SK-N-SH (cell line): Measurements from ENCODE around the gene PANK4. TPM values are rescaled to one million over a fixed set of nuclear protein-coding genes. Genes with fewer than 3 reads are reported as not detected.
"Not testable (repeated sequence)": the region's sequence is repeated elsewhere in the genome, so short reads cannot be mapped to it uniquely, and the experiment has no call there.

Experiments
- CTCF ChIA-PET: fragments of 300-600, 350-600 bp; formaldehyde crosslinking; extraction: SDS; loops from one replicate; lab custom pipeline; 2021; lab: Yijun Ruan, JAX
- POLR2A ChIA-PET: fragments of 350-600 bp; sonication (Branson Sonifier 250); formaldehyde crosslinking; extraction: SDS; loops from one replicate; lab custom pipeline; 2020; ENCODE audit warnings: antibody characterized with exemption, inconsistent platforms; lab: Yijun Ruan, JAX
- DNase-seq: peaks from one replicate; pipeline ENCODE4 v3.0.0; 2012
- H2AFZ ChIP-seq: fragments of 200-600 bp; sonication (generic); 2 replicates; pipeline ENCODE4 v1.8.1; 2016; ENCODE audit warnings: antibody characterized with exemption, mild to moderate bottlenecking, low read depth
- H3F3A ChIP-seq: fragments of 200-600 bp; sonication (generic); replicated peaks from 2 replicates; pipeline ENCODE3; 2016; ENCODE audit warnings: antibody characterized with exemption, mild to moderate bottlenecking; ENCODE audit not compliant: insufficient read depth
- H3K27ac ChIP-seq, 2 experiments: fragments of 200-500 bp in 1 of 2; fragments of 200-600 bp in 1 of 2; sonication (Bioruptor generic) in 1 of 2; sonication (generic), shearing (Covaris generic) in 1 of 2; 2 replicates each; pipeline versions ENCODE4 v1.5.1 to v1.6.1; 2014 to 2016; ENCODE audit warnings: low read depth in 2 of 2, inconsistent platforms in 1 of 2, low read length in 1 of 2, mild to moderate bottlenecking in 1 of 2, mixed read lengths in 1 of 2
- H3K27me3 ChIP-seq: fragments of 200-600 bp; sonication (generic), shearing (Covaris generic); 2 replicates; pipeline ENCODE4 v1.6.1; 2016; ENCODE audit warnings: mixed run types; ENCODE audit not compliant: insufficient read depth
- H3K36me3 ChIP-seq, 2 experiments: fragments of 200-500 bp in 1 of 2; fragments of 200-600 bp in 1 of 2; sonication (Bioruptor generic) in 1 of 2; sonication (generic) in 1 of 2; replicated peaks in 1 of 2; 2 replicates each; pipeline versions ENCODE3 to v1.5.1; 2014 to 2016; ENCODE audit warnings: low read length in 1 of 2, mild to moderate bottlenecking in 1 of 2; ENCODE audit not compliant: insufficient read depth in 2 of 2, control insufficient read depth in 1 of 2
- H3K4me1 ChIP-seq, 2 experiments: fragments of 200-500 bp in 1 of 2; fragments of 200-600 bp in 1 of 2; sonication (Bioruptor generic) in 1 of 2; sonication (generic), shearing (Covaris generic) in 1 of 2; 2 replicates each; pipeline versions ENCODE4 v1.5.1 to v1.6.1; 2014 to 2016; ENCODE audit warnings: low read depth in 1 of 2, low read length in 1 of 2, mixed run types in 1 of 2; ENCODE audit not compliant: insufficient read depth in 2 of 2, control insufficient read depth in 1 of 2
- H3K4me2 ChIP-seq: fragments of 200-600 bp; sonication (generic), shearing (Covaris generic); 2 replicates; pipeline ENCODE4 v1.6.1; 2017; ENCODE audit warnings: mixed run types
- H3K4me3 ChIP-seq, 2 experiments: fragments of 200-500 bp in 1 of 2; fragments of 200-600 bp in 1 of 2; sonication (Bioruptor generic) in 1 of 2; sonication (generic), shearing (Covaris generic) in 1 of 2; 2 replicates each; pipeline versions ENCODE4 v1.5.1 to v1.8.1; 2014 to 2016; ENCODE audit warnings: low read depth in 2 of 2, inconsistent platforms in 1 of 2, low read length in 1 of 2, mild to moderate bottlenecking in 1 of 2, mixed read lengths in 1 of 2, moderate library complexity in 1 of 2
- H3K79me2 ChIP-seq: fragments of 200-600 bp; sonication (generic); 2 replicates; pipeline ENCODE4 v1.8.1; 2017; ENCODE audit warnings: mild to moderate bottlenecking; ENCODE audit not compliant: insufficient read depth
- H3K9ac ChIP-seq: fragments of 200-600 bp; sonication (generic); 2 replicates; pipeline ENCODE4 v1.6.1; 2017; ENCODE audit warnings: mixed run types
- H3K9me2 ChIP-seq: fragments of 200-600 bp; sonication (generic); 2 replicates; pipeline ENCODE4 v1.6.1; 2017; ENCODE audit warnings: mixed run types
- H3K9me3 ChIP-seq: fragments of 200-600 bp; sonication (generic); 2 replicates; pipeline ENCODE4 v1.6.1; 2017; ENCODE audit warnings: mixed run types, mild to moderate bottlenecking, moderate library complexity
- H4K20me1 ChIP-seq: fragments of 200-600 bp; sonication (generic); 2 replicates; pipeline ENCODE4 v1.6.1; 2017; ENCODE audit warnings: mild to moderate bottlenecking, mixed run types; ENCODE audit not compliant: insufficient read depth
- CHD2 ChIP-seq: fragments of 150-350 bp; IDR thresholded peaks from 2 replicates; pipeline ENCODE4 v1.6.1; 2018; ENCODE audit warnings: low read length; ENCODE audit not compliant: partially characterized antibody
- CTCF ChIP-seq: fragments of 200-600 bp; sonication (generic); IDR thresholded peaks from 2 replicates; pipeline ENCODE4 v1.6.1; 2017; ENCODE audit warnings: antibody characterized with exemption, mild to moderate bottlenecking, moderate library complexity
- EP300 ChIP-seq, 2 experiments: IDR thresholded peaks; 2 replicates each; pipeline versions ENCODE4 v1.4.0 to v1.6.1; 2012; ENCODE audit warnings: borderline replicate concordance in 1 of 2, low read depth in 1 of 2, low read length in 1 of 2
- FOXM1 ChIP-seq: IDR thresholded peaks from 2 replicates; pipeline ENCODE4 v1.4.0; 2012; ENCODE audit warnings: low read depth, mild to moderate bottlenecking
- GABPA ChIP-seq: IDR thresholded peaks from 2 replicates; pipeline ENCODE4 v1.4.0; 2012; ENCODE audit warnings: low read depth, mild to moderate bottlenecking
- JUND ChIP-seq: IDR thresholded peaks from 2 replicates; pipeline ENCODE4 v1.4.0; 2012
- NFIC ChIP-seq: IDR thresholded peaks from 2 replicates; pipeline ENCODE4 v1.4.0; 2012; ENCODE audit warnings: borderline replicate concordance
- RAD21 ChIP-seq: IDR thresholded peaks from 2 replicates; pipeline ENCODE4 v1.6.1; 2012; ENCODE audit warnings: mild to moderate bottlenecking, low read length
- RCOR1 ChIP-seq: fragments of 150-350 bp; IDR thresholded peaks from 2 replicates; pipeline ENCODE4 v1.6.1; 2017; ENCODE audit warnings: antibody characterized with exemption, low read length
- SIN3A ChIP-seq: IDR thresholded peaks from 2 replicates; pipeline ENCODE4 v1.6.1; 2012; ENCODE audit warnings: low read depth, mild to moderate bottlenecking, low read length, moderate library complexity, borderline replicate concordance
- TAF1 ChIP-seq: IDR thresholded peaks from 2 replicates; pipeline ENCODE4 v1.6.1; 2012; ENCODE audit warnings: low read depth, mild to moderate bottlenecking, low read length, moderate library complexity, borderline replicate concordance
- TCF12 ChIP-seq: IDR thresholded peaks from 2 replicates; pipeline ENCODE4 v1.4.0; 2012
- USF2 ChIP-seq: fragments of 150-350 bp; IDR thresholded peaks from 2 replicates; pipeline ENCODE4 v1.6.1; 2017; ENCODE audit warnings: antibody characterized with exemption, low read length, low read depth, borderline replicate concordance
- YY1 ChIP-seq: IDR thresholded peaks from 2 replicates; pipeline ENCODE4 v1.4.0; 2012; ENCODE audit warnings: low read depth, mild to moderate bottlenecking
- ZBTB33 ChIP-seq: IDR thresholded peaks from 2 replicates; pipeline ENCODE4 v1.4.0; 2012; ENCODE audit warnings: low read depth, borderline replicate concordance
- WGBS: methylation state at CpG from one replicate; pipeline ENCODE4 v1.1.6; 2017; ENCODE audit warnings: low lambda C conversion rate; 5-methylcytosine and 5-hydroxymethylcytosine counted together
- polyA plus RNA-seq, 3 experiments: library from polyadenylated mRNA; depleted of rRNA; stranded (reverse); fragments of >200 nt; gene quantifications; 2 replicates each; pipeline ENCODE4 v1.2.3, GENCODE V29; 2012

The PANK4 gene
- polyA plus RNA-seq, 1 of the 3 experiments (the other 2 are of a cell fraction), result 16.6 TPM

- POLR2A ChIA-PET, result no interaction called here
- Histone ChIP-seq H3K36me3 (no peaks in the 10 kb centered on the region), H3K4me2 (no peak overlapping the region), H3K9me3 (no peaks in the 10 kb centered on the region), H3K27me3 (no peaks in the 10 kb centered on the region), H4K20me1 (no peaks in the 10 kb centered on the region), H3K79me2 (no peaks in the 10 kb centered on the region), H3F3A (no peaks in the 10 kb centered on the region), H3K9ac (no peak overlapping the region), H3K4me3 (no peak overlapping the region), H3K4me1 (peaks cover 0 to 12% of the 10 kb centered on the region in 2 experiments; a peak in 1 of 4 replicates), H2AFZ (no peak overlapping the region), H3K27ac (no peak overlapping the region), H3K9me2 (no peaks in the 10 kb centered on the region)
- DNase-seq, result no peak
- WGBS, result 85% methylated on average over 26 of the region's 26 CpGs
- TF ChIP-seq JUND, result no peak
- TF ChIP-seq GABPA, result no peak
- no peak for TF ChIP-seq RAD21
- no peak for TF ChIP-seq NFIC
- TF ChIP-seq SIN3A, result no peak
- TF ChIP-seq RCOR1, result no peak
- no peak for TF ChIP-seq ZBTB33
- no peak for TF ChIP-seq TCF12
- TF ChIP-seq CHD2, result no peak
- TF ChIP-seq TAF1, result no peak
- TF ChIP-seq YY1, result no peak
- no peak for TF ChIP-seq USF2
- no peak for TF ChIP-seq FOXM1
- no peak for TF ChIP-seq CTCF
- no peak for TF ChIP-seq EP300 (IDR thresholded peaks at IDR 0.05; ENCODE audit: borderline replicate concordance in 1 of 2, low read depth in 1 of 2, low read length in 1 of 2)
- CTCF ChIA-PET, result interaction anchor here (1.0 to 1.3 kb wide), 2 partner anchors 92 to 138 kb away, joined by 4 to 5 read pairs; no protein-coding TSS in a partner anchor
Observed at GRCh38 chr1:2552189-2552588, 25.8 kb upstream of the PANK4 start.

GRCh38 chr1:2551544-2551943 lies 25.1 kb upstream of the PANK4 start:
- H2AFZ ChIP-seq, H3K9ac ChIP-seq, H3K4me3 ChIP-seq, H3F3A ChIP-seq, H3K4me2 ChIP-seq, H3K9me3 ChIP-seq, H4K20me1 ChIP-seq, H3K27me3 ChIP-seq, DNase-seq, H3K9me2 ChIP-seq, H3K79me2 ChIP-seq, POLR2A ChIA-PET, H3K27ac ChIP-seq, H3K36me3 ChIP-seq: not testable (repeated sequence)
- 70% methylated on average over 5 of the region's 9 CpGs for WGBS
- H3K4me1 ChIP-seq, result peaks cover 0 to 15% of the 10 kb centered on the region in 2 experiments; a peak in 1 of 4 replicates
- CTCF ChIA-PET, result interaction anchor here (1.0 to 1.3 kb wide), 2 partner anchors 91 to 137 kb away, joined by 4 to 5 read pairs; no protein-coding TSS in a partner anchor

- H3K4me1 ChIP-seq, result peaks cover 0 to 20% of the 10 kb centered on the region in 2 experiments; a peak in 1 of 4 replicates
- H3K9me2 ChIP-seq, H3K9ac ChIP-seq, H3K79me2 ChIP-seq, H3F3A ChIP-seq, POLR2A ChIA-PET, H3K27me3 ChIP-seq, H3K36me3 ChIP-seq, H3K9me3 ChIP-seq, H4K20me1 ChIP-seq, DNase-seq, H2AFZ ChIP-seq, H3K4me3 ChIP-seq, H3K4me2 ChIP-seq, H3K27ac ChIP-seq: not testable (repeated sequence)
- CTCF ChIA-PET, result interaction anchor here (5.1 kb wide), 1 partner anchor 90 kb away, joined by 53 read pairs; no protein-coding TSS in a partner anchor
- WGBS, result no CpG with 5 or more reads among the region's 12 CpGs
Observed at GRCh38 chr1:2550309-2550861, 24.0 kb upstream of the PANK4 start.
